ENCODE results near the gene FAM50A.

FAM50A gene

GRCh38 chrX:154403858-154404257 lies 40.1 kb upstream of the FAM50A start:
- no peak overlapping the region for H3K4me3 Mint-ChIP-seq
- peaks cover 26% of the 10 kb centered on the region for H3K4me1 Mint-ChIP-seq (ENCODE audit: low read depth)
- H3K36me3 Mint-ChIP-seq (ENCODE audit: low read depth) = peaks cover 21% of the 10 kb centered on the region
- H3K27me3 Mint-ChIP-seq = peaks cover under 1% of the 10 kb centered on the region
- H3K9me3 Mint-ChIP-seq = no peaks in the 10 kb centered on the region
- H3K27ac Mint-ChIP-seq = no peak overlapping the region

DNA sequence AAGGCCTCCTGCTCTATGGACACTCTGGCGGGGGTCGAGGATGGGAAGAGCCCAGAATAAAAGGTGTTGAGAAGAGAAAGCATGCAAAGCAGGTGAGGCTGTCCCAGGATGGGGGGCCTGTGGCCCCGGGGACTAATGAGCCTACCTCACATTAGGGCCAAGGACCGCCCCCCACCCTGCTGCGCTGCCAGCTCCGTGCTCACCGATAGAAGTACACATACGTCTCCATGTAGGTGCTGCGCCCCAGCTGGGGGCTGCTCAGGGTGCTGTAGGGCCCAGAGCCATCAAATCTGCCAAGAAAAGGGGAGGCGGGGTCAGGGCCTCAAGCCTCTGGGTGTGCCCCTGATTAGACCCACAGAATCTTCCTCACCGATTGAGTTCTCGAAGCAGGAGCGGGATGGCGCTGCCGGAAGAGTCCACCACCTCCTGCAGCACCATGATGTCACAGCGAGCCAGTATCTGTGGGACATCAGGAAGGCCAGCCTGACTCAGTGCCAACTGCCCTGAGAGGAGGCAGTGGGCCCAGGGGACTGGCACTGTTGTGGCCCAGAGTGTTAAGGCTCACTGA lies 39.2 kb upstream of the FAM50A start:
- peaks cover 24% of the 10 kb centered on the region for H3K4me1 Mint-ChIP-seq (ENCODE audit: low read depth)
- no peaks in the 10 kb centered on the region for H3K9me3 Mint-ChIP-seq
- peaks cover 13% of the 10 kb centered on the region for H3K36me3 Mint-ChIP-seq (ENCODE audit: low read depth)
- H3K27ac Mint-ChIP-seq = no peak overlapping the region
- H3K27me3 Mint-ChIP-seq = no peaks in the 10 kb centered on the region
- H3K4me3 Mint-ChIP-seq = no peak overlapping the region

GRCh38 chrX:154408659-154409221 lies 35.2 kb upstream of the FAM50A start:
- H3K9me3 Mint-ChIP-seq = no peaks in the 10 kb centered on the region
- H3K4me1 Mint-ChIP-seq (ENCODE audit: low read depth) = peaks cover 23% of the 10 kb centered on the region
- H3K36me3 Mint-ChIP-seq (ENCODE audit: low read depth) = no peaks in the 10 kb centered on the region
- peak overlapping the region; percentile 70 for H3K4me3 Mint-ChIP-seq
- peak overlapping the region; percentile 61 for H3K27ac Mint-ChIP-seq
- no peaks in the 10 kb centered on the region for H3K27me3 Mint-ChIP-seq

GRCh38 chrX:154409222-154409871 lies 34.6 kb upstream of the FAM50A start, which contains the start of gene DNASE1L1:
Gene DNASE1L1, minus strand, starts transcription at chrX:154409254. Its CDS starts 3,686 bp downstream, at chrX:154405568.
- H3K27ac Mint-ChIP-seq = peak within 1 kb of the TSS; percentile 74
- no peaks in the 10 kb centered on the region for H3K27me3 Mint-ChIP-seq
- peaks cover 23% of the 10 kb centered on the region for H3K4me1 Mint-ChIP-seq (ENCODE audit: low read depth)
- no peaks in the 10 kb centered on the region for H3K36me3 Mint-ChIP-seq (ENCODE audit: low read depth)
- no peaks in the 10 kb centered on the region for H3K9me3 Mint-ChIP-seq
- peak within 1 kb of the TSS; percentile 70 for H3K4me3 Mint-ChIP-seq

- H3K4me3 Mint-ChIP-seq = peak overlapping the region; percentile 81
- H3K9me3 Mint-ChIP-seq = no peaks in the 10 kb centered on the region
- H3K4me1 Mint-ChIP-seq (ENCODE audit: low read depth) = peaks cover 23% of the 10 kb centered on the region
- H3K36me3 Mint-ChIP-seq (ENCODE audit: low read depth) = no peaks in the 10 kb centered on the region
- peak overlapping the region; percentile 67 for H3K27ac Mint-ChIP-seq
- no peaks in the 10 kb centered on the region for H3K27me3 Mint-ChIP-seq
Measured at GRCh38 chrX:154411981-154412340, 32.0 kb upstream of the FAM50A start.

DNA sequence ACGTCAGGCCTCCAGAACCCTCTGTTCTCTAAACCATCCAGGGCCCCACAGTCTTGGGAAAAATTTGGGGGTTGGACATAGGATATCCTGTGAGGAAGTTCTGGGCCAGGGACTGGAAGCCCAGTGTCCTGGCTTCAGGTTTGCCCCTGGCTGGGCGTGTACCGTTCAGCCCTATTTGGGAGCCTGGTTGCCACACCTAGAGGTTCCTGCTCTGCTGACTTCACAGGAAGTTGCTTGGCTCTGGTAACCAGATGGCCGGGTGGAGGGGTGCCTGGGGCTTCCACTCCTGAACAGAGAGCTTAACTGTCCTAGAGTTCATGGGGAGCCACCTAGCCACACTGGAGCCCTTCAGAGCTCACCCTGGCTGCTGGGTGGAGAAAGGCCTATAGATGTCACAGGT lies 31.5 kb upstream of the FAM50A start:
- no peaks in the 10 kb centered on the region for H3K36me3 Mint-ChIP-seq (ENCODE audit: low read depth)
- H3K4me3 Mint-ChIP-seq = peak overlapping the region; percentile 81
- no peaks in the 10 kb centered on the region for H3K27me3 Mint-ChIP-seq
- peaks cover 23% of the 10 kb centered on the region for H3K4me1 Mint-ChIP-seq (ENCODE audit: low read depth)
- peak overlapping the region; percentile 67 for H3K27ac Mint-ChIP-seq
- H3K9me3 Mint-ChIP-seq = no peaks in the 10 kb centered on the region

GRCh38 chrX:154413142-154413541 lies 30.8 kb upstream of the FAM50A start:
- no peaks in the 10 kb centered on the region for H3K9me3 Mint-ChIP-seq
- peak overlapping the region; percentile 67 for H3K27ac Mint-ChIP-seq

GRCh38 chrX:154417157-154417556 lies 26.8 kb upstream of the FAM50A start:
- H3K36me3 Mint-ChIP-seq (ENCODE audit: low read depth) = peaks cover 5% of the 10 kb centered on the region
- peaks cover 11% of the 10 kb centered on the region for H3K4me1 Mint-ChIP-seq (ENCODE audit: low read depth)
- no peaks in the 10 kb centered on the region for H3K9me3 Mint-ChIP-seq
- no peaks in the 10 kb centered on the region for H3K27me3 Mint-ChIP-seq
- no peak overlapping the region for H3K4me3 Mint-ChIP-seq
- no peak overlapping the region for H3K27ac Mint-ChIP-seq

More at GRCh38 chrX:154413142-154413541, 30.8 kb upstream of the FAM50A start:
- Mint-ChIP-seq H3K4me1 (ENCODE audit: low read depth) (peaks cover 23% of the 10 kb centered on the region), H3K4me3 (no peak overlapping the region), H3K27me3 (no peaks in the 10 kb centered on the region), H3K36me3 (ENCODE audit: low read depth) (peaks cover under 1% of the 10 kb centered on the region)

- no peaks in the 10 kb centered on the region for H3K9me3 Mint-ChIP-seq
- H3K36me3 Mint-ChIP-seq (ENCODE audit: low read depth) = peaks cover 5% of the 10 kb centered on the region
- H3K4me3 Mint-ChIP-seq = no peak overlapping the region
- no peaks in the 10 kb centered on the region for H3K27me3 Mint-ChIP-seq
- no peak overlapping the region for H3K27ac Mint-ChIP-seq
- peaks cover 5% of the 10 kb centered on the region for H3K4me1 Mint-ChIP-seq (ENCODE audit: low read depth)
Measured at GRCh38 chrX:154419189-154419588, 24.8 kb upstream of the FAM50A start.

- Mint-ChIP-seq H3K36me3 (ENCODE audit: low read depth) (peaks cover 5% of the 10 kb centered on the region), H3K27ac (no peak overlapping the region), H3K4me3 (no peak overlapping the region), H3K27me3 (no peaks in the 10 kb centered on the region), H3K4me1 (ENCODE audit: low read depth) (peaks cover 5% of the 10 kb centered on the region), H3K9me3 (no peaks in the 10 kb centered on the region)
Measured at GRCh38 chrX:154419688-154420401, 24.1 kb upstream of the FAM50A start.

DNA sequence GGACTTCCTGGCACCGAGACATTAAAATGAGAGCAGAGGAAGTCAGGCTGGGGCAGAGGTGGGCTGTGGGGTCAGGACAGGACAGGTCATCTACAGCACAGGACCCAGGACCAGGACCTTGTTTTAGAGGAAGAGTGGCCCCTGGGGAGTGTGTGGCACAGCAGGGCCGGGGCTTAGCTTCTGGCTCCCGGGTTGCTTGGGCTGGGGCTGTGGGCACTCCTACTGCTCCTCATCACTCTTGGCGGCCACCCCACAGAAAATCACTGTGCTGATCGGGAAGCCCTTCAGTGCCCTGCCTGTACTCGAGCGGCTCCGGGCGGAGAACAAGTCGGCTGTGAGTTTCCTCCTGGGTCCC lies 23.6 kb upstream of the FAM50A start:
- Mint-ChIP-seq H3K4me1 (ENCODE audit: low read depth) (peaks cover 5% of the 10 kb centered on the region), H3K9me3 (no peaks in the 10 kb centered on the region), H3K27ac (no peak overlapping the region), H3K4me3 (no peak overlapping the region), H3K27me3 (no peaks in the 10 kb centered on the region), H3K36me3 (ENCODE audit: low read depth) (peaks cover 5% of the 10 kb centered on the region)

DNA sequence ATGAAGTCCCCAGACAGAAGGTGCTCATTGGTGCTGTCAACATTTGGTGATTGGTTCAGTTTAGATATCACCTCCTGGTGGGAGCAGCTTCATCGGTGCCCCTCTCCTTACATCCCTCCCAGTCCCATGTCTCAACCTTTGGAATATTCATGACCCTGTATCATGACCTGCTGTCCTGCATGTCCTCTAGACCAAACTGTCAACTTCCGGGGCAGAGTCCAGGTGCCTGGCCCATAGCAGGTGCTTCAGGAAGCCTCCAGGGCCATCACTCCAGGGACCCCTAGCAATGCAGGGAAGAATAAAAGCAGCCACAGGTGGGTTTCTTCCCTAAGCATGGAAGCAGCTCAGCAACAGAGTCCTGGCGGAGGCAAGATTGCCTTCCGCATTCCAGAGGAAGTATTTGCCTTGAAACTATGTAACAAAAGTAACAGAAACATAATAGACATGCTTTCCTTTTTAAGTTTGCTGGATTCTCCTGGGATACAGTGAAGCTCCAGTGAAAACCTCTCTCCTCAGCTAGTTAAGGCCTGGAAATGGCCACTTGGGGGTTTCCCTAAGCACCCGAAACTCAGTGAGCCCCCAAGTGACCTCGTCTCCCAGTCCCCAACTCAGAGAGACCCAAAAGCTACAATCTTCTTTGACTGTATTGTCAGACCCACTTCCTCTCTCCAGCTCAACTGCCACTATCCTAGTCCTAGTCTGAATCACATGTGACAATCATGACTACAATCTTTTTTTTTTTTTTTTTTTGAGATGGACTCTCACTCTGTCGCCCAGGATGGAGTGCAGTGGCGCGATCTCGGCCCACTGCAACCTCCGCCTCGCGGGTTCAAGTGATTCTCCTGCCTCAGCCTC lies 16.8 kb upstream of the FAM50A start:
- Mint-ChIP-seq H3K4me1 (ENCODE audit: low read depth) (peaks cover 20% of the 10 kb centered on the region), H3K27me3 (no peaks in the 10 kb centered on the region), H3K9me3 (no peaks in the 10 kb centered on the region), H3K36me3 (ENCODE audit: low read depth) (no peaks in the 10 kb centered on the region), H3K27ac (no peak overlapping the region), H3K4me3 (peak overlapping the region; percentile 80)

- H3K9me3 Mint-ChIP-seq = no peaks in the 10 kb centered on the region
- peak within 1 kb of the TSS; percentile 80 for H3K4me3 Mint-ChIP-seq
- H3K4me1 Mint-ChIP-seq (ENCODE audit: low read depth) = peaks cover 20% of the 10 kb centered on the region
- no peaks in the 10 kb centered on the region for H3K36me3 Mint-ChIP-seq (ENCODE audit: low read depth)
- no peaks in the 10 kb centered on the region for H3K27me3 Mint-ChIP-seq
- peak within 1 kb of the TSS; percentile 63 for H3K27ac Mint-ChIP-seq
Measured at GRCh38 chrX:154428176-154429171, 15.5 kb upstream of the FAM50A start, which contains the start of gene ATP6AP1. Gene ATP6AP1, plus strand, starts transcription at chrX:154428677. Its CDS starts 16 bp downstream, at chrX:154428693.
